SK-N-SH treated with all-trans-retinoic acid at 6 μM for 48 hours (cell line): Measurements from ENCODE around the gene TRMT1.

Source experiments
- ARNTL ChIP-seq: fragments of 450-650 bp; formaldehyde crosslinking; IDR thresholded peaks from 2 replicates; pipeline ENCODE4 v1.5.0; 2020; ENCODE audit warnings: low read depth, mild to moderate bottlenecking, moderate library complexity, borderline replicate concordance
- BACH2 ChIP-seq: fragments of 250-450 bp; sonication (Bioruptor Pico); IDR thresholded peaks from 2 replicates; pipeline ENCODE4 v1.9.0; 2021; ENCODE audit warnings: mild to moderate bottlenecking, borderline replicate concordance
- CREB5 ChIP-seq: fragments of 250-450 bp; sonication (Bioruptor Pico); IDR thresholded peaks from 2 replicates; pipeline ENCODE4 v1.5.1; 2020; ENCODE audit warnings: low read depth, mild to moderate bottlenecking, moderate library complexity
- ISL1 ChIP-seq: fragments of 250-450 bp; sonication (Bioruptor Pico); IDR thresholded peaks from 2 replicates; pipeline ENCODE4 v2.1.2; 2022; ENCODE audit warnings: mild to moderate bottlenecking, moderate library complexity
- OSR1 ChIP-seq: fragments of 250-450 bp; sonication (Bioruptor Pico); IDR thresholded peaks from 2 replicates; pipeline ENCODE4 v1.8.0; 2022; ENCODE audit warnings: moderate library complexity, mild to moderate bottlenecking, inconsistent platforms
- PATZ1 ChIP-seq: fragments of 250-450 bp; sonication (Bioruptor Pico); IDR thresholded peaks from 2 replicates; pipeline ENCODE4 v1.8.0; 2020; ENCODE audit warnings: mild to moderate bottlenecking, moderate library complexity, borderline replicate concordance
- TOX ChIP-seq: fragments of 250-450 bp; sonication (Bioruptor Pico); IDR thresholded peaks from 2 replicates; pipeline ENCODE4 v1.8.0; 2021; ENCODE audit warnings: mild to moderate bottlenecking, moderate library complexity, borderline replicate concordance
- ZC3H10 ChIP-seq: fragments of 250-450 bp; sonication (Bioruptor Pico); IDR thresholded peaks from 2 replicates; pipeline ENCODE4 v1.5.1; 2021; ENCODE audit warnings: mild to moderate bottlenecking, moderate library complexity
- ZFP3 ChIP-seq: fragments of 250-450 bp; sonication (Bioruptor Pico); IDR thresholded peaks from 2 replicates; pipeline ENCODE4 v1.5.0; 2020; ENCODE audit warnings: mild to moderate bottlenecking, moderate library complexity
- ZNF565 ChIP-seq: fragments of 450-650 bp; formaldehyde crosslinking; conservative IDR thresholded peaks from 2 replicates; pipeline ENCODE4 v1.5.0; 2020; ENCODE audit warnings: low read depth, mild to moderate bottlenecking, moderate library complexity
- ZNF70 ChIP-seq: fragments of 450-650 bp; formaldehyde crosslinking; IDR thresholded peaks from 2 replicates; pipeline ENCODE4 v1.5.0; 2020; ENCODE audit warnings: mild to moderate bottlenecking, moderate library complexity
- ZNF8 ChIP-seq: fragments of 450-650 bp; formaldehyde crosslinking; IDR thresholded peaks from 2 replicates; pipeline ENCODE4 v1.5.0; 2020; ENCODE audit warnings: mild to moderate bottlenecking, moderate library complexity
- TF ChIP-seq, protein P1 (sequence below): fragments of 250-450 bp; sonication (Bioruptor Pico); IDR thresholded peaks from 2 replicates; pipeline ENCODE4 v1.8.0; 2021; ENCODE audit warnings: low read depth, mild to moderate bottlenecking, moderate library complexity, borderline replicate concordance

- TF ChIP-seq ARNTL (CRISPR knock-in tag): no peak
- no peak for TF ChIP-seq TOX (CRISPR knock-in tag)
- TF ChIP-seq, protein P1, sequence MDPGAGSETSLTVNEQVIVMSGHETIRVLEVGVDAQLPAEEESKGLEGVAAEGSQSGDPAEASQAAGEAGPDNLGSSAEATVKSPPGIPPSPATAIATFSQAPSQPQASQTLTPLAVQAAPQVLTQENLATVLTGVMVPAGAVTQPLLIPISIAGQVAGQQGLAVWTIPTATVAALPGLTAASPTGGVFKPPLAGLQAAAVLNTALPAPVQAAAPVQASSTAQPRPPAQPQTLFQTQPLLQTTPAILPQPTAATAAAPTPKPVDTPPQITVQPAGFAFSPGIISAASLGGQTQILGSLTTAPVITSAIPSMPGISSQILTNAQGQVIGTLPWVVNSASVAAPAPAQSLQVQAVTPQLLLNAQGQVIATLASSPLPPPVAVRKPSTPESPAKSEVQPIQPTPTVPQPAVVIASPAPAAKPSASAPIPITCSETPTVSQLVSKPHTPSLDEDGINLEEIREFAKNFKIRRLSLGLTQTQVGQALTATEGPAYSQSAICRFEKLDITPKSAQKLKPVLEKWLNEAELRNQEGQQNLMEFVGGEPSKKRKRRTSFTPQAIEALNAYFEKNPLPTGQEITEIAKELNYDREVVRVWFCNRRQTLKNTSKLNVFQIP (CRISPR knock-in tag): no peak
- TF ChIP-seq PATZ1 (CRISPR knock-in tag): 0 out of 2 replicates have a peak, but pooled peaks have one; percentile 20
- no peak for TF ChIP-seq ZC3H10 (CRISPR knock-in tag)
- TF ChIP-seq OSR1 (CRISPR knock-in tag): no peak
- TF ChIP-seq ZNF70 (CRISPR knock-in tag): no peak
- TF ChIP-seq ZNF565 (CRISPR knock-in tag): no peak
- no peak for TF ChIP-seq ZFP3
- TF ChIP-seq BACH2: no peak
- no peak for TF ChIP-seq ISL1 (CRISPR knock-in tag)
- TF ChIP-seq ZNF8 (CRISPR knock-in tag): no peak
- TF ChIP-seq CREB5 (CRISPR knock-in tag): no peak
These were observed 46.4 kb upstream of the TRMT1 start for GRCh38 chr19:13162724-13163608.
